WTC11 (cell line): ENCODE results near the gene RPS6KA2. TPM values are rescaled to one million over a fixed set of nuclear protein-coding genes. Genes with fewer than 3 reads are reported as not detected.
A peak's percentile ranks its signal among the peaks of the same experiment; 100 is the strongest.

Experiments used
- ATAC-seq: fragments of 200-7000 bp; cut with Tn5 transposase; 2 replicates; pipeline ENCODE4 v1.10.0; 2021; ENCODE audit warnings: mild to moderate bottlenecking, moderate library complexity
- CTCF ChIA-PET: fragments of 300-600 bp; sonication (Branson Sonifier 250); formaldehyde crosslinking; loops from one replicate; lab custom pipeline; 2021; ENCODE audit warnings: antibody characterized with exemption; lab: Charles Lee
- POLR2A ChIA-PET: fragments of 350-600 bp; sonication (Branson Sonifier 250); formaldehyde crosslinking; loops from one replicate; lab custom pipeline; 2021; ENCODE audit warnings: antibody characterized with exemption; lab: Charles Lee
- DNase-seq: peaks from one replicate; pipeline ENCODE4 v3.0.0; 2021; ENCODE audit warnings: low spot score
- H3K27ac Mint-ChIP-seq: 2 replicates; pipeline ENCODE4 v1.8.0; 2021; ENCODE audit warnings: mixed read lengths
- H3K27me3 Mint-ChIP-seq: 2 replicates; pipeline ENCODE4 v1.8.0; 2021; ENCODE audit warnings: low read depth, mild to moderate bottlenecking, moderate library complexity, mixed read lengths
- H3K36me3 Mint-ChIP-seq: 2 replicates; pipeline ENCODE4 v1.8.0; 2021; ENCODE audit warnings: mixed read lengths
- H3K4me1 Mint-ChIP-seq: 2 replicates; pipeline ENCODE4 v1.8.0; 2022; ENCODE audit warnings: mixed read lengths
- H3K4me3 Mint-ChIP-seq: 2 replicates; pipeline ENCODE4 v1.8.0; 2021; ENCODE audit warnings: mild to moderate bottlenecking, moderate library complexity, mixed read lengths
- H3K9me3 Mint-ChIP-seq: 2 replicates; pipeline ENCODE4 v1.8.0; 2021; ENCODE audit warnings: mixed read lengths
- ARID4B ChIP-seq: sonication (generic); formaldehyde crosslinking; IDR thresholded peaks from 2 replicates; pipeline ENCODE4 v1.8.0; 2023; ENCODE audit warnings: missing genetic modification reagents, mild to moderate bottlenecking, borderline replicate concordance
- CBFB ChIP-seq: sonication (generic); formaldehyde crosslinking; IDR thresholded peaks from 2 replicates; pipeline ENCODE4 v1.8.1; 2022; ENCODE audit warnings: mild to moderate bottlenecking, low read depth, missing genetic modification reagents
- FOXJ3 ChIP-seq: sonication (generic); formaldehyde crosslinking; IDR thresholded peaks from 2 replicates; pipeline ENCODE4 v1.9.0; 2021; ENCODE audit warnings: missing genetic modification reagents, mild to moderate bottlenecking, borderline replicate concordance
- FOXP4 ChIP-seq: sonication (generic); formaldehyde crosslinking; IDR thresholded peaks from 2 replicates; pipeline ENCODE4 v1.8.0; 2022; ENCODE audit warnings: mild to moderate bottlenecking, missing genetic modification reagents
- GRHL2 ChIP-seq: fragments of 250-450 bp; sonication (Bioruptor Pico); IDR thresholded peaks from 2 replicates; pipeline ENCODE4 v1.8.0; 2022; ENCODE audit warnings: mild to moderate bottlenecking, moderate library complexity; ENCODE audit not compliant: insufficient replicate concordance, severe bottlenecking
- KAT7 ChIP-seq: sonication (generic); formaldehyde crosslinking; IDR thresholded peaks from 2 replicates; pipeline ENCODE4 v1.8.1; 2023; ENCODE audit warnings: missing genetic modification reagents, mild to moderate bottlenecking, borderline replicate concordance
- NFYB ChIP-seq: sonication (generic); formaldehyde crosslinking; conservative IDR thresholded peaks from 2 replicates; pipeline ENCODE4 v1.8.0; 2022; ENCODE audit warnings: low read depth, missing genetic modification reagents
- OVOL2 ChIP-seq: fragments of 250-450 bp; sonication (Bioruptor Pico); IDR thresholded peaks from 2 replicates; pipeline ENCODE4 v1.9.0; 2021; ENCODE audit warnings: mild to moderate bottlenecking, borderline replicate concordance
- PRDM15 ChIP-seq: sonication (generic); formaldehyde crosslinking; IDR thresholded peaks from 2 replicates; pipeline ENCODE4 v1.8.0; 2022; ENCODE audit warnings: missing genetic modification reagents
- SMAD3 ChIP-seq: sonication (generic); formaldehyde crosslinking; IDR thresholded peaks from 2 replicates; pipeline ENCODE4 v1.8.0; 2022; ENCODE audit warnings: missing genetic modification reagents, mild to moderate bottlenecking, borderline replicate concordance
- SP1 ChIP-seq: sonication (generic); formaldehyde crosslinking; conservative IDR thresholded peaks from 2 replicates; pipeline ENCODE4 v1.8.1; 2022; ENCODE audit warnings: missing genetic modification reagents
- TEAD4 ChIP-seq: sonication (generic); formaldehyde crosslinking; IDR thresholded peaks from 2 replicates; pipeline ENCODE4 v1.8.0; 2022; ENCODE audit warnings: mild to moderate bottlenecking, missing genetic modification reagents
- USF2 ChIP-seq: sonication (generic); formaldehyde crosslinking; IDR thresholded peaks from 2 replicates; pipeline ENCODE4 v1.8.1; 2023; ENCODE audit warnings: mild to moderate bottlenecking, missing genetic modification reagents, moderate library complexity
- ZNF138 ChIP-seq: sonication (generic); formaldehyde crosslinking; conservative IDR thresholded peaks from 2 replicates; pipeline ENCODE4 v1.8.1; 2022; ENCODE audit warnings: mild to moderate bottlenecking, moderate library complexity, missing genetic modification reagents
- ZNF232 ChIP-seq: sonication (generic); formaldehyde crosslinking; IDR thresholded peaks from 2 replicates; pipeline ENCODE4 v1.8.0; 2022; ENCODE audit warnings: mild to moderate bottlenecking, missing genetic modification reagents
- ZNF396 ChIP-seq: fragments of 250-450 bp; sonication (Bioruptor Pico); IDR thresholded peaks from 2 replicates; pipeline ENCODE4 v1.8.0; 2021; ENCODE audit warnings: mild to moderate bottlenecking, moderate library complexity, borderline replicate concordance
- ZNF532 ChIP-seq: fragments of 250-450 bp; sonication (Bioruptor Pico); IDR thresholded peaks from 2 replicates; pipeline ENCODE4 v1.9.0; 2021; ENCODE audit warnings: mild to moderate bottlenecking, borderline replicate concordance
- total RNA-seq: library from RNA; stranded (reverse); gene quantifications from 3 replicates; pipeline ENCODE4 v1.2.3, GENCODE V29; 2021

Gene RPS6KA2
- total RNA-seq, 1 experiment from 2014 or later = 24.2 TPM

GRCh38 chr6:166444446-166444845 is 182.6 kb downstream of the RPS6KA2 start:
- ChIA-PET POLR2A (no interaction called here), CTCF (no interaction called here)
- peaks cover 15% of the 10 kb centered on the region; the same call in 1 of the 2 replicates for H3K36me3 Mint-ChIP-seq
- DNase-seq (no peak), ATAC-seq (no peak)
- H3K27ac Mint-ChIP-seq = no peak overlapping the region
- TF ChIP-seq FOXJ3 = no peak
- TF ChIP-seq SMAD3 = no peak
- TF ChIP-seq SP1 (CRISPR knock-in tag) = no peak
- no peak for TF ChIP-seq TEAD4 (CRISPR knock-in tag)
- TF ChIP-seq OVOL2 = no peak
- no peak for TF ChIP-seq PRDM15 (CRISPR knock-in tag)
- no peaks in the 10 kb centered on the region for H3K27me3 Mint-ChIP-seq
- H3K4me1 Mint-ChIP-seq = no peaks in the 10 kb centered on the region
- H3K4me3 Mint-ChIP-seq = no peak overlapping the region
- no peaks in the 10 kb centered on the region for H3K9me3 Mint-ChIP-seq

- ChIA-PET CTCF (interaction anchor here (1.4 to 2.5 kb wide), 2 partner anchors 14 to 34 kb away, joined by 3 to 13 read pairs; no protein-coding TSS in a partner anchor), POLR2A (no interaction called here)
- Mint-ChIP-seq H3K4me3 (no peak overlapping the region), H3K27me3 (no peaks in the 10 kb centered on the region), H3K36me3 (peaks cover 5% of the 10 kb centered on the region; the same call in 1 of the 2 replicates), H3K4me1 (no peaks in the 10 kb centered on the region), H3K27ac (no peak overlapping the region), H3K9me3 (no peaks in the 10 kb centered on the region)
- TF ChIP-seq ARID4B (CRISPR knock-in tag) (no peak), ZNF396 (CRISPR knock-in tag) (no peak), KAT7 (CRISPR knock-in tag) (no peak), USF2 (CRISPR knock-in tag) (peak; percentile 48)
- DNase-seq (no peak), ATAC-seq (no peak; the same call in 1 of the 2 replicates)
Observed at GRCh38 chr6:166443166-166443565, 183.9 kb downstream of the RPS6KA2 start.

GRCh38 chr6:166442131-166442685 is 184.8 kb downstream of the RPS6KA2 start:
- Mint-ChIP-seq H3K4me1 (no peaks in the 10 kb centered on the region), H3K27me3 (no peaks in the 10 kb centered on the region), H3K4me3 (no peak overlapping the region), H3K27ac (no peak overlapping the region), H3K9me3 (no peaks in the 10 kb centered on the region), H3K36me3 (no peaks in the 10 kb centered on the region)
- CTCF ChIA-PET = interaction anchor here (1.0 to 2.5 kb wide), 6 partner anchors 15 to 332 kb away, joined by 3 to 13 read pairs (median 3); no protein-coding TSS in a partner anchor
- DNase-seq (no peak), ATAC-seq (no peak)
- POLR2A ChIA-PET = no interaction called here
- TF ChIP-seq ZNF232 (no peak), ZNF532 (CRISPR knock-in tag) (no peak), CBFB (CRISPR knock-in tag) (no peak), ZNF138 (no peak), GRHL2 (no peak), NFYB (CRISPR knock-in tag) (no peak), FOXP4 (no peak)
